Large intestine (tissue), 12 donors: ENCODE results near the gene PLXDC2. TPM values are rescaled to one million over a fixed set of nuclear protein-coding genes. Genes with fewer than 3 reads are reported as not detected.
"Not testable (repeated sequence)": the region's sequence is repeated elsewhere in the genome, so short reads cannot be mapped to it uniquely, and the experiment has no call there.

Source experiments
- DNase-seq, 2 donors: peaks; one replicate each; pipeline versions ENCODE4 v3.0.0 to v3.0.0-alpha.2; 2013
- H3K27ac ChIP-seq: one replicate; pipeline ENCODE4 v1.5.1; 2013; ENCODE audit warnings: low read length
- H3K27me3 ChIP-seq: 2 replicates; pipeline ENCODE4 v1.6.1; 2013; ENCODE audit warnings: low read length; ENCODE audit not compliant: control insufficient read depth, insufficient read depth
- H3K36me3 ChIP-seq: 2 replicates; pipeline ENCODE4 v1.6.1; 2013; ENCODE audit warnings: low read length; ENCODE audit not compliant: control insufficient read depth, insufficient read depth
- H3K4me1 ChIP-seq: one replicate; pipeline ENCODE4 v1.6.1; 2013; ENCODE audit warnings: low read length; ENCODE audit not compliant: control insufficient read depth, insufficient read depth
- H3K4me3 ChIP-seq: one replicate; pipeline ENCODE4 v1.5.1; 2013; ENCODE audit warnings: low read length
- H3K9me3 ChIP-seq: one replicate; pipeline ENCODE4 v1.6.1; 2013; ENCODE audit warnings: mild to moderate bottlenecking, low read depth, low read length, moderate library complexity; ENCODE audit not compliant: control insufficient read depth
- WGBS: methylation state at CpG from one replicate; pipeline ENCODE4 v1.1.5; 2013; ENCODE audit warnings: low lambda C conversion rate; ENCODE audit not compliant: insufficient coverage; 5-methylcytosine and 5-hydroxymethylcytosine counted together
- long read RNA-seq, 11 donors: transcript quantifications; one replicate each; lab custom pipeline, GENCODE V29; 2026
- polyA plus RNA-seq: library from polyadenylated mRNA; unstranded; fragments of 120-200 nt; gene quantifications from one replicate; pipeline ENCODE4 v1.2.1, GENCODE V29; 2013

PLXDC2 gene
- polyA plus RNA-seq: 19.0 TPM
- long read RNA-seq, donor 1, full-length matches to known transcripts: 3 of 3 reads
- long read RNA-seq, donor 1, partial matches to known transcripts: 0 of 3 reads
- long read RNA-seq, donor 1, other reads (novel, unspliced or antisense): 0 of 3 reads
- long read RNA-seq, donor 2, full-length matches to known transcripts: 3 of 3 reads
- long read RNA-seq, donor 2, partial matches to known transcripts: 0 of 3 reads
- long read RNA-seq, donor 2, other reads (novel, unspliced or antisense): 0 of 3 reads
- long read RNA-seq, donor 3: 0 reads
- long read RNA-seq, donor 4: 0 reads
- long read RNA-seq, donor 5, full-length matches to known transcripts: 3 of 3 reads
- long read RNA-seq, donor 5, partial matches to known transcripts: 0 of 3 reads
- long read RNA-seq, donor 5, other reads (novel, unspliced or antisense): 0 of 3 reads
- long read RNA-seq, donor 6, full-length matches to known transcripts: 2 of 2 reads
- long read RNA-seq, donor 6, partial matches to known transcripts: 0 of 2 reads
- long read RNA-seq, donor 6, other reads (novel, unspliced or antisense): 0 of 2 reads
- long read RNA-seq, donor 7, full-length matches to known transcripts: 1 of 1 reads
- long read RNA-seq, donor 7, partial matches to known transcripts: 0 of 1 reads
- long read RNA-seq, donor 7, other reads (novel, unspliced or antisense): 0 of 1 reads
- long read RNA-seq, donor 8, full-length matches to known transcripts: 2 of 2 reads
- long read RNA-seq, donor 8, partial matches to known transcripts: 0 of 2 reads
- long read RNA-seq, donor 8, other reads (novel, unspliced or antisense): 0 of 2 reads
- long read RNA-seq, donor 9, full-length matches to known transcripts: 2 of 2 reads
- long read RNA-seq, donor 9, partial matches to known transcripts: 0 of 2 reads
- long read RNA-seq, donor 9, other reads (novel, unspliced or antisense): 0 of 2 reads
- long read RNA-seq, donor 10, full-length matches to known transcripts: 4 of 4 reads
- long read RNA-seq, donor 10, partial matches to known transcripts: 0 of 4 reads
- long read RNA-seq, donor 10, other reads (novel, unspliced or antisense): 0 of 4 reads
- long read RNA-seq, donor 11, full-length matches to known transcripts: 3 of 3 reads
- long read RNA-seq, donor 11, partial matches to known transcripts: 0 of 3 reads
- long read RNA-seq, donor 11, other reads (novel, unspliced or antisense): 0 of 3 reads

- Histone ChIP-seq H3K27ac (peak within 1 kb of the TSS; percentile 46), H3K4me1 (peaks cover 3% of the 10 kb centered on the region), H3K36me3 (peaks cover 2% of the 10 kb centered on the region), H3K4me3 (peak within 1 kb of the TSS; percentile 79), H3K27me3 (peaks cover 5% of the 10 kb centered on the region), H3K9me3 (no peaks in the 10 kb centered on the region)
- peak in 1 of 2 donors; percentile 70 for DNase-seq
- no CpG with 5 or more reads among the region's 65 CpGs for WGBS
These were observed at the start of gene PLXDC2 for GRCh38 chr10:19816411-19817230. TSS of gene PLXDC2 (plus strand) at chr10:19816432.

DNA sequence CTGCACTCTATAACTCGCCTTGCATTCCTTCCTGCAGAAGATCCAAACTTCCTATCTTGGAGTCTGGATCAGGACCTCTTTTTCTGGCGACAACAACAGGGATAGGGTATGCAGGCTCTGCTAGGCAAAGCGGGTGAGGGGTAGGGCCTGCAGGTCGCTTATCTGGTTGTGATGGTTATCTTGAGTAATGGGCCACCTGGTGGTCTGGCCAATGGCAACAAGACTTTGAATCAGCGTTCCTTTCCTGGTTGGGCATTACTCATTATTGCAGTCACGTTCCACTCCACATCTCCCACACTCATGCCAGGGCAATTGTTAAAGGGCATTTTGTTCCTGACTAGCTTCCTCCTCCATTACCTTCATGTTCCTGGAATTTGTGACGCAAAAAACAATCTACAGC, 48.4 kb upstream of the PLXDC2 start:
- no peaks in the 10 kb centered on the region for H3K27me3 ChIP-seq
- H3K27ac ChIP-seq: no peak overlapping the region
- no peaks in the 10 kb centered on the region for H3K36me3 ChIP-seq
- H3K4me3 ChIP-seq: no peak overlapping the region
- 60% methylated on average over 1 of the region's 7 CpGs for WGBS
- DNase-seq: no peak
- peaks cover 2% of the 10 kb centered on the region for H3K9me3 ChIP-seq
- H3K4me1 ChIP-seq: no peaks in the 10 kb centered on the region

DNA sequence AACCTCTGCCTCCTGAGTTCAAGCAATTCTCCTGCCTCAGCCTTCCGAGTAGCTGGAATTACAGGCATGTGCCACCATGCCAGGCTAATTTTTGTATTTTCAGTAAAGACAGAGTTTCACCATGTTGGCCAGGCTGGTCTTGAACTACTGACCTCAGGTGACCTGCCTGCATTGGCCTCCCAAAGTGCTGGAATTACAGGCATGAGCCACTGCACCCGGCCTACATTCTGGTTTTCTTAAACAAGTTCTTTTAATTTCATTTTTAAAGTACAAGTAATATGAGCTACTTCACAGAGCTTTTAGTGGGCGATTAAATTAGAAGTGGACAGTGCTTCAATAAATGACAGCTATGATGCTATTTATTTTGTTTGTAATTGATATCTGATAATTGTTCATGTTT, 46.4 kb upstream of the PLXDC2 start:
- H3K4me1 ChIP-seq, H3K36me3 ChIP-seq, H3K4me3 ChIP-seq, H3K27ac ChIP-seq, H3K9me3 ChIP-seq, H3K27me3 ChIP-seq, DNase-seq: not testable (repeated sequence)
- no CpG with 5 or more reads among the region's 3 CpGs for WGBS

- Histone ChIP-seq H3K4me3 (no peak overlapping the region), H3K9me3 (peaks cover 2% of the 10 kb centered on the region), H3K36me3 (no peaks in the 10 kb centered on the region), H3K27ac (no peak overlapping the region), H3K27me3 (no peaks in the 10 kb centered on the region), H3K4me1 (no peaks in the 10 kb centered on the region)
- no CpG with 5 or more reads among the region's 2 CpGs for whole genome bisulfite sequencing
- no peak for DNase-seq
These were observed 43.3 kb upstream of the PLXDC2 start for GRCh38 chr10:19772972-19773371.

- no peak overlapping the region for H3K4me3 ChIP-seq
- no peak overlapping the region for H3K27ac ChIP-seq
- no CpG with 5 or more reads among the region's 2 CpGs for WGBS
- no peaks in the 10 kb centered on the region for H3K36me3 ChIP-seq
- no peak for DNase-seq
- peaks cover 2% of the 10 kb centered on the region for H3K9me3 ChIP-seq
- H3K27me3 ChIP-seq: no peaks in the 10 kb centered on the region
- no peaks in the 10 kb centered on the region for H3K4me1 ChIP-seq
These were observed 40.9 kb upstream of the PLXDC2 start for GRCh38 chr10:19775296-19775695.

GRCh38 chr10:19777806-19778205, 38.4 kb upstream of the PLXDC2 start:
- WGBS: 100% methylated on average over 1 of the region's 2 CpGs
- Histone ChIP-seq H3K9me3 (no peaks in the 10 kb centered on the region), H3K4me3 (no peak overlapping the region), H3K27me3 (no peaks in the 10 kb centered on the region), H3K4me1 (no peaks in the 10 kb centered on the region), H3K36me3 (no peaks in the 10 kb centered on the region), H3K27ac (no peak overlapping the region)
- no peak for DNase-seq

- no peaks in the 10 kb centered on the region for H3K9me3 ChIP-seq
- no peak overlapping the region for H3K4me3 ChIP-seq
- WGBS: 60% methylated on average over 1 of the region's 2 CpGs
- H3K4me1 ChIP-seq: no peaks in the 10 kb centered on the region
- no peak overlapping the region for H3K27ac ChIP-seq
- no peaks in the 10 kb centered on the region for H3K27me3 ChIP-seq
- DNase-seq: no peak
- no peaks in the 10 kb centered on the region for H3K36me3 ChIP-seq
These were observed 37.2 kb upstream of the PLXDC2 start for GRCh38 chr10:19778996-19779395.

- no peaks in the 10 kb centered on the region for H3K36me3 ChIP-seq
- DNase-seq: no peak
- H3K4me1 ChIP-seq: no peaks in the 10 kb centered on the region
- H3K27ac ChIP-seq: no peak overlapping the region
- no peak overlapping the region for H3K4me3 ChIP-seq
- WGBS: 86% methylated on average over 2 of the region's 6 CpGs
- H3K9me3 ChIP-seq: no peaks in the 10 kb centered on the region
- no peaks in the 10 kb centered on the region for H3K27me3 ChIP-seq
These were observed 33.7 kb upstream of the PLXDC2 start for GRCh38 chr10:19782430-19783089.

GRCh38 chr10:19783721-19784120, 32.5 kb upstream of the PLXDC2 start:
- Histone ChIP-seq H3K27ac (no peak overlapping the region), H3K4me1 (no peaks in the 10 kb centered on the region), H3K27me3 (no peaks in the 10 kb centered on the region), H3K9me3 (no peaks in the 10 kb centered on the region), H3K36me3 (no peaks in the 10 kb centered on the region), H3K4me3 (no peak overlapping the region)
- WGBS: 75% methylated on average over 1 of the region's 4 CpGs
- DNase-seq: no peak
